Gastrocnemius medialis (tissue), 4 donors: Measurements from ENCODE around the gene CRHBP. TPM values are rescaled to one million over a fixed set of nuclear protein-coding genes. Genes with fewer than 3 reads are reported as not detected.
"Not testable (repeated sequence)": the region's sequence is repeated elsewhere in the genome, so short reads cannot be mapped to it uniquely, and the experiment has no call there.

Source experiments
- ATAC-seq, 2 donors: fragments of 150-250 bp; one replicate each; pipeline ENCODE4 v1.9.1; 2016
- DNase-seq, 2 donors: peaks; one replicate each; pipeline ENCODE4 v3.0.0-alpha.2; 2019
- H3K27ac ChIP-seq, 4 donors: fragments of 200-600 bp; sonication (generic); 1 replicate in 1 of 4; 2 replicates in 3 of 4; pipeline ENCODE4 v1.5.1; 2016 to 2018; ENCODE audit warnings: mild to moderate bottlenecking in 2 of 4, moderate library complexity in 1 of 4
- H3K27me3 ChIP-seq, 3 donors: fragments of 200-600 bp; sonication (generic) in 2 of 3; 1 replicate in 1 of 3; 2 replicates in 2 of 3; pipeline versions ENCODE4 v1.5.1 to v1.6.0; 2016 to 2019; ENCODE audit warnings: mild to moderate bottlenecking in 1 of 3, moderate library complexity in 1 of 3
- H3K36me3 ChIP-seq, 2 donors: fragments of 200-600 bp; sonication (generic) in 1 of 2; one replicate each; pipeline ENCODE4 v1.5.1; 2017 to 2018
- H3K4me1 ChIP-seq, 2 donors: fragments of 200-600 bp; sonication (generic) in 1 of 2; one replicate each; pipeline ENCODE4 v1.5.1; 2016 to 2017; ENCODE audit warnings: mild to moderate bottlenecking in 2 of 2
- H3K4me3 ChIP-seq, 4 donors: fragments of 200-600 bp; sonication (generic) in 3 of 4; 1 replicate in 1 of 4; 2 replicates in 3 of 4; pipeline ENCODE4 v1.5.1; 2016 to 2019; ENCODE audit warnings: mild to moderate bottlenecking in 2 of 4
- H3K9me3 ChIP-seq, 3 donors: fragments of 200-600 bp; sonication (generic) in 2 of 3; 1 replicate in 1 of 3; 2 replicates in 2 of 3; pipeline ENCODE4 v1.5.1; 2016 to 2019
- POLR2A ChIP-seq, 2 donors: fragments of 450-650 bp; IDR thresholded peaks; one replicate each; pipeline ENCODE4 v1.6.1; 2017; ENCODE audit warnings: antibody characterized with exemption in 2 of 2, mild to moderate bottlenecking in 2 of 2, moderate library complexity in 2 of 2
- in situ Hi-C, 4 donors: fragments of 200-750 bp; cut with MboI; loops; one replicate each; pipeline versions ENCODE4 v1.15.0 to v1.8.0; 2017; ENCODE audit warnings: low sequenced_read_pairs in 4 of 4
- intact Hi-C: fragments of 100-400 bp; cut with DNase I; formaldehyde crosslinking; loops from one replicate; pipeline ENCODE4 v1.15.1; 2023; ENCODE audit warnings: low total_unique reads
- total RNA-seq, 4 donors: library from RNA; depleted of rRNA; stranded (reverse); fragments of >200 nt; gene quantifications; one replicate each; pipeline versions ENCODE4 v1.1.0 to v1.2.3, GENCODE V29; 2016
- TF ChIP-seq, protein P1 (sequence below), 5 experiments: fragments of 450-650 bp in 3 of 5; fragments of 200-600 bp in 2 of 5; sonication (generic) in 2 of 5; IDR thresholded peaks in 4 of 5; conservative IDR thresholded peaks in 1 of 5; 1 replicate in 4 of 5; 2 replicates in 1 of 5; pipeline ENCODE4 v1.5.1; 2016 to 2019; ENCODE audit warnings: antibody characterized with exemption in 5 of 5, mild to moderate bottlenecking in 3 of 5, moderate library complexity in 3 of 5

CRHBP gene, protein sequence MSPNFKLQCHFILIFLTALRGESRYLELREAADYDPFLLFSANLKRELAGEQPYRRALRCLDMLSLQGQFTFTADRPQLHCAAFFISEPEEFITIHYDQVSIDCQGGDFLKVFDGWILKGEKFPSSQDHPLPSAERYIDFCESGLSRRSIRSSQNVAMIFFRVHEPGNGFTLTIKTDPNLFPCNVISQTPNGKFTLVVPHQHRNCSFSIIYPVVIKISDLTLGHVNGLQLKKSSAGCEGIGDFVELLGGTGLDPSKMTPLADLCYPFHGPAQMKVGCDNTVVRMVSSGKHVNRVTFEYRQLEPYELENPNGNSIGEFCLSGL
- total RNA-seq = under 1 TPM in 3 of 4 donors, not detected in 1; 0.36 to 0.61 (median 0.38) TPM

DNA sequence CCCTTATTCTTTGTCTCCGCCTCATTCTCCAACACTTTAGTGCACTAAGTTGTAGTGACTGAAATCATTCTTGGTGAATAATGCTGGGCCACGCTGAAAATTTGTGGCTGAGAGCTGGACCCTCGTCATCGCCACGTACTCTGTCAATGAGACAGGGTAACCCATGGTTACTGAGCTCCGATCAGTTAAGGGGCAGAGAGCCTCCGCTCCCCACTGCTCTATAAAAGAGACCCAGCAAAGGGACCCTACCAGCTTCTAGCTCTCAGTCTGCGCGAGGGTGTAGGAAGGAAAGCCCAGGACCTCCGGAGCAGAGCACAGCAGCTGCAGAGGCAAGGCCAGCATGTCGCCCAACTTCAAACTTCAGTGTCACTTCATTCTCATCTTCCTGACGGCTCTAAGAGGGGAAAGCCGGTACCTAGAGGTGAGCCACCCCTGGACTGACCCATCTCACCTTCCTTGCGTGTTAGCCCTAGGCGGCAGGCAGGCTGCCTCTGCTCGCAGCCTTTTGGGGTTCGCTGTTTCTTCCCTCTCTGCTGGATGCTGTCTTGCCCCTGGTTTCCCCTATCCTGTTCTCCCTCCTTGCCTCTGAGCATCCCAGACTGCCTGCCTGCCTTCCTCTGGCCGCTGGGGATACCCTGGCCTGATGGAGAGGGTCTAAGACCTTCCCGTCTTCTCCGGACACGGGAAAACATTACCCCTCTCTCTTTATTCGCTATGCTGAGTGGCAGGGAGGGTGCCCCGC, at the start of gene CRHBP:
TSS of gene CRHBP (plus strand) at position 251 of the 742 bp plus-strand sequence. CDS start at position 341, 90 bp downstream.
- H3K27ac ChIP-seq = no peak within 1 kb of the TSS
- in situ Hi-C loops = no loop called here
- intact Hi-C loops = no loop called here

DNA sequence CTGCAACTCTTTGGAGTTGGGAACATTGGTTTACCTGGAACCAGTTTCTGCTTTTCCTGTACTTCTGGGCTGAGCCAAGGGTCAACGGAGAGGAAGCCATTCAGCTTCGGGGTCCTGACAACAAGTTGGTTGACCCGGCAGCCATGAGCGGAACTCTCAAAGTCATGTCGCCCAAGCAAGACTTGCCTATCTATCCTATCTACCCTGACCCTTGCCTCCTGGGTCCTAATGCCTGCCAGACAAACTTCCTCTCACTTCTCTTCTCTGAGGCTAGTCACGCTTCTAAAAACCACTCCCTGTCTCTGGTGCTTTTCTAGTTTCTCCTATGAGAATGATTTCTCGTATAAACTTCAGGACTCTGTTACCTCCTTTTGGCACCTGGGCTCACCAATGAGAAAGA, 44.7 kb upstream of the CRHBP start:
- no peak for DNase-seq
- TF ChIP-seq POLR2A (IDR thresholded peaks at IDR 0.05) = no peak
- TF ChIP-seq, protein P1, sequence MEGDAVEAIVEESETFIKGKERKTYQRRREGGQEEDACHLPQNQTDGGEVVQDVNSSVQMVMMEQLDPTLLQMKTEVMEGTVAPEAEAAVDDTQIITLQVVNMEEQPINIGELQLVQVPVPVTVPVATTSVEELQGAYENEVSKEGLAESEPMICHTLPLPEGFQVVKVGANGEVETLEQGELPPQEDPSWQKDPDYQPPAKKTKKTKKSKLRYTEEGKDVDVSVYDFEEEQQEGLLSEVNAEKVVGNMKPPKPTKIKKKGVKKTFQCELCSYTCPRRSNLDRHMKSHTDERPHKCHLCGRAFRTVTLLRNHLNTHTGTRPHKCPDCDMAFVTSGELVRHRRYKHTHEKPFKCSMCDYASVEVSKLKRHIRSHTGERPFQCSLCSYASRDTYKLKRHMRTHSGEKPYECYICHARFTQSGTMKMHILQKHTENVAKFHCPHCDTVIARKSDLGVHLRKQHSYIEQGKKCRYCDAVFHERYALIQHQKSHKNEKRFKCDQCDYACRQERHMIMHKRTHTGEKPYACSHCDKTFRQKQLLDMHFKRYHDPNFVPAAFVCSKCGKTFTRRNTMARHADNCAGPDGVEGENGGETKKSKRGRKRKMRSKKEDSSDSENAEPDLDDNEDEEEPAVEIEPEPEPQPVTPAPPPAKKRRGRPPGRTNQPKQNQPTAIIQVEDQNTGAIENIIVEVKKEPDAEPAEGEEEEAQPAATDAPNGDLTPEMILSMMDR (IDR thresholded peaks at IDR 0.05 in 4 of 5, conservative IDR thresholded peaks at IDR 0.05 in 1 of 5) = no peak
- intact Hi-C loops = no loop called here
- no peaks in the 10 kb centered on the region for H3K9me3 ChIP-seq
- no peak overlapping the region for H3K4me3 ChIP-seq
- H3K27me3 ChIP-seq = no peaks in the 10 kb centered on the region
- no peak overlapping the region for H3K27ac ChIP-seq
- no peaks in the 10 kb centered on the region for H3K36me3 ChIP-seq
- H3K4me1 ChIP-seq = no peaks in the 10 kb centered on the region
- in situ Hi-C loops = no loop called here
- ATAC-seq = no peak

More for the DNA sequence above, at the start of gene CRHBP:
- Histone ChIP-seq H3K36me3 (no peaks in the 10 kb centered on the region), H3K4me3 (peak within 1 kb of the TSS; percentile 35 to 53 (median 40)), H3K9me3 (no peaks in the 10 kb centered on the region), H3K27me3 (peaks cover 9 to 23% (median 12%) of the 10 kb centered on the region in 3 donors), H3K4me1 (no peaks in the 10 kb centered on the region)
- DNase-seq = no peak
- TF ChIP-seq, protein P1 (IDR thresholded peaks at IDR 0.05 in 4 of 5, conservative IDR thresholded peaks at IDR 0.05 in 1 of 5) = no peak
- TF ChIP-seq POLR2A (IDR thresholded peaks at IDR 0.05) = no peak
- no peak for ATAC-seq

DNA sequence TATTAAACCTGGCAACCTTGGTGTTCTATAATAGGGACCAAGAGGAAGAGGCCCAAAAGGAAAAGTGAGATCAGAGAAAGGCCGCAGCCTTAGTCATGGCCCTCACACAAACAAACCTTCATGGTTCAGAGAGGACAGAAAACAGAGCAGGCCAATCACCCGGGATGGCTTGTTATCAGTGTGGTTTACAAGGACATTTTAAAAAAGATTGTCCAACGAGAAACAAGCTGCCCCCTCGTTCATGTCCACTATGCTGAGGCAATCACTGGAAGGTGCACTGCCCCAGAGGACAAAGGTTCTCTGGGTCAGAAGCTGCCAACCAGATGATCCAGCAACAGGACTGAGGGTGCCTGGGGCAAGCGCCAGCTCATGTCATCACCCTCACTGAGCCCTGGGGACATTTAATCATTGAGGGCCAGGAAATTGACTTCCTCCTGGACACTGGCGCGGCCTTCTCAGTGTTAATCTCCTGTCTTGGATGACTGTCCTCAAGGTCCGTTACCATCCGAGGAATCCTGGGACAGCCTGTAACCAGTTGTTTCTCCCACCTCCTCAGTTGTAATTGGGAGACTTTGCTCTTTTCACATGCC, 42.4 kb upstream of the CRHBP start:
- DNase-seq, in situ Hi-C loops, H3K36me3 ChIP-seq, ATAC-seq, intact Hi-C loops, H3K27ac ChIP-seq, H3K27me3 ChIP-seq, H3K9me3 ChIP-seq, H3K4me3 ChIP-seq, H3K4me1 ChIP-seq: not testable (repeated sequence)

DNA sequence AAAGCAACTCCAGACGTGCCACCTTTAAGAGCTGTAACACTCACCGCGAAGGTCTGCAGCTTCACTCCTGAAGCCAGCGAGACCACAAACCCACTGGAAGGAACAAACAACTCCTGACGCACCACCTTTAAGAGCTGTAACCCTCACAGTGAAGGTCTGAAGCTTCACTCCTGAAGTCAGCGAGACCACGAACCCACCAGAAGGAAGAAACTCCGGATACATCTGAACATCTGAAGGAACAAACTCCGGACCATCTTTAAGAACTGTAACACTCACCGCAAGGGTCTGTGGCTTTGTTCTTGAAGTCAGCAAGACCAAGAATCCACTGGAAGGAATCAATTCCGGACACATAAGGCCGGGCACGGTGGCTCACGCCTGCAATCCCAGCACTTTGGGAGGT, 38.2 kb upstream of the CRHBP start:
- H3K27ac ChIP-seq, H3K36me3 ChIP-seq, ATAC-seq, H3K4me3 ChIP-seq, H3K27me3 ChIP-seq, intact Hi-C loops, DNase-seq, in situ Hi-C loops, H3K4me1 ChIP-seq, H3K9me3 ChIP-seq: not testable (repeated sequence)

DNA sequence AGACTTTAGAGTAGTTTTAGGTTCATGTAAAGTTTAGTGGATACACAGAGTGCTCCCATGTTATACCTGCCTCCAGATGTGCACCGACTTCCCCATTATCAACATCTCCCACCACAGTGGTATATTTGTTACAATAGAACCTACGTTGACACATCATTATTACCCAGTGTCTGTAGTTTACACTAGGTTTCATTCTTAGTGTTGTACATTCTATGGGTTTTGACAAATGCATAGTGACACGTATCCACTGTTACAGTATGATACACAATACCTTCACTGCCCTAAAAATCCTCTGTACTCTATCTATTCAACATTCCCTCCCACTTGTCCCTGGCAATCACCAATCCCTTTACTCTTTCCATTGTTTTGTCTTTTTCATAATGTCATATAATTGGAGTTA, 34.3 kb upstream of the CRHBP start:
- in situ Hi-C loops = no loop called here
- DNase-seq = no peak
- Histone ChIP-seq H3K4me1 (no peaks in the 10 kb centered on the region), H3K4me3 (no peak overlapping the region), H3K36me3 (no peaks in the 10 kb centered on the region), H3K9me3 (no peaks in the 10 kb centered on the region), H3K27me3 (no peaks in the 10 kb centered on the region), H3K27ac (no peak overlapping the region)
- ATAC-seq = no peak
- intact Hi-C loops = no loop called here
- TF ChIP-seq, protein P1 (IDR thresholded peaks at IDR 0.05 in 4 of 5, conservative IDR thresholded peaks at IDR 0.05 in 1 of 5) = no peak
- no peak for TF ChIP-seq POLR2A (IDR thresholded peaks at IDR 0.05)
